ENCODE results near the gene IGSF21.

- TF ChIP-seq CTCF (conservative IDR thresholded peaks at IDR 0.05; ENCODE audit: low read depth, low read length) (no peak), CEBPB (IDR thresholded peaks at IDR 0.05; ENCODE audit: low read depth, low read length) (no peak), USF2 (IDR thresholded peaks at IDR 0.05; ENCODE audit: low read depth, low read length) (no peak), MXI1 (IDR thresholded peaks at IDR 0.05; ENCODE audit: borderline replicate concordance, low read depth, low read length) (no peak), BHLHE40 (IDR thresholded peaks at IDR 0.05; ENCODE audit: low read depth, low read length) (no peak)
Measured at GRCh38 chr1:18144062-18144461, 36.5 kb downstream of the IGSF21 start.

Measured in IMR-90 (cell line).